Gastroesophageal sphincter (tissue), 4 donors: ENCODE data around the gene IFI6. TPM values are rescaled to one million over a fixed set of nuclear protein-coding genes. Genes with fewer than 3 reads are reported as not detected.
A peak's percentile ranks its signal among the peaks of the same experiment; 100 is the strongest.

ENCODE experiments used
- ATAC-seq: fragments of 150-250 bp; one replicate; pipeline ENCODE4 v1.9.1; 2016; ENCODE audit warnings: mild to moderate bottlenecking, moderate library complexity
- H3K27ac ChIP-seq, 4 donors: fragments of 200-600 bp; sonication (generic) in 3 of 4; 1 replicate in 3 of 4; 2 replicates in 1 of 4; pipeline ENCODE4 v1.5.1; 2016 to 2019
- H3K27me3 ChIP-seq: fragments of 200-600 bp; sonication (generic); one replicate; pipeline ENCODE4 v1.5.1; 2019
- H3K36me3 ChIP-seq, 2 donors: fragments of 200-600 bp; sonication (generic); one replicate each; pipeline ENCODE4 v1.5.1; 2019; ENCODE audit warnings: control low read depth in 1 of 2
- H3K4me1 ChIP-seq, 3 donors: fragments of 200-600 bp; sonication (generic); 1 replicate in 2 of 3; 2 replicates in 1 of 3; pipeline ENCODE4 v1.5.1; 2016 to 2019; ENCODE audit warnings: control low read depth in 2 of 3
- H3K4me3 ChIP-seq, 2 donors: fragments of 200-600 bp; sonication (generic); one replicate each; pipeline ENCODE4 v1.5.1; 2019; ENCODE audit warnings: mild to moderate bottlenecking in 1 of 2, moderate library complexity in 1 of 2
- H3K9me3 ChIP-seq, 3 donors: fragments of 200-600 bp; sonication (generic); one replicate each; pipeline ENCODE4 v1.5.1; 2017 to 2019; ENCODE audit warnings: control low read depth in 2 of 3
- EP300 ChIP-seq: sonication (generic); formaldehyde crosslinking; IDR thresholded peaks from one replicate; pipeline ENCODE4 v1.6.1; 2017; ENCODE audit warnings: antibody characterized with exemption, mild to moderate bottlenecking
- POLR2A ChIP-seq, 2 donors: fragments of 450-650 bp; IDR thresholded peaks; one replicate each; pipeline ENCODE4 v1.6.1; 2017; ENCODE audit warnings: antibody characterized with exemption in 2 of 2, mild to moderate bottlenecking in 2 of 2, moderate library complexity in 1 of 2
- POLR2AphosphoS5 ChIP-seq: sonication (generic); formaldehyde crosslinking; IDR thresholded peaks from one replicate; pipeline ENCODE4 v1.6.1; 2017; ENCODE audit warnings: antibody characterized with exemption
- WGBS, 2 donors: methylation state at CpG; one replicate each; pipeline ENCODE4 v1.1.5; 2018; ENCODE audit warnings: low coverage in 1 of 2; 5-methylcytosine and 5-hydroxymethylcytosine counted together
- total RNA-seq, 4 donors: library from RNA; depleted of rRNA; stranded (reverse); fragments of >200 nt; gene quantifications; one replicate each; pipeline ENCODE4 v1.1.0, GENCODE V29; 2016
- TF ChIP-seq, protein P1 (sequence below), 4 experiments: fragments of 200-600 bp in 2 of 4; fragments of 450-650 bp in 2 of 4; sonication (generic) in 1 of 4; IDR thresholded peaks; one replicate each; pipeline ENCODE4 v1.5.1; 2017 to 2019; ENCODE audit warnings: antibody characterized with exemption in 4 of 4, mild to moderate bottlenecking in 2 of 4, moderate library complexity in 2 of 4

The IFI6 gene
- total RNA-seq, 4 donors from 2014 or later = 28.5 to 98.5 (median 55.1) TPM

DNA sequence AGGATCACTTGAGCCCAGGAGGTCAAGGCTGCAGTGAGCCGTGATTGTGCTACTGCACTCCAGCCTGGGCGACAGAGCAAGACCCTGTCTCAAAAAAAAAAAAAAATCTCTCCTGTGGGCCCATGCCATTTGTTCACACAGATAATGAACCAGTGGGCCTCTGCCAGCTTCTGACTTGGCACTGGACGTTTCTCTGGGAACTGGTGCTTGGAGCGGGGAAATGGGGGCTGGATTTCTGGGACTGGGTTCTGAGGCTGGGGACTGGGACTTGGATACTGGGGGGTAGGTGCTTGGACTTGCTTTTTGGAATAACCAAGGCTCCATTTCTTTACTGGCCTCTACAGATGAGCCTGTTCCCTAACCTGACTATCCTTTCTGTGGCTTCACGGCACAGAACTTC, 9.7 kb downstream of the IFI6 start:
- H3K9me3 ChIP-seq = no peaks in the 10 kb centered on the region
- peaks cover 0 to 26% of the 10 kb centered on the region in 2 donors for H3K36me3 ChIP-seq
- H3K4me3 ChIP-seq = no peak overlapping the region
- peak overlapping the region in 2 of 4 donors; percentile 56 to 63 for H3K27ac ChIP-seq
- no peaks in the 10 kb centered on the region for H3K27me3 ChIP-seq
- TF ChIP-seq EP300 (no peak), POLR2A (IDR thresholded peaks at IDR 0.05) (no peak), POLR2AphosphoS5 (no peak)
- TF ChIP-seq, protein P1, sequence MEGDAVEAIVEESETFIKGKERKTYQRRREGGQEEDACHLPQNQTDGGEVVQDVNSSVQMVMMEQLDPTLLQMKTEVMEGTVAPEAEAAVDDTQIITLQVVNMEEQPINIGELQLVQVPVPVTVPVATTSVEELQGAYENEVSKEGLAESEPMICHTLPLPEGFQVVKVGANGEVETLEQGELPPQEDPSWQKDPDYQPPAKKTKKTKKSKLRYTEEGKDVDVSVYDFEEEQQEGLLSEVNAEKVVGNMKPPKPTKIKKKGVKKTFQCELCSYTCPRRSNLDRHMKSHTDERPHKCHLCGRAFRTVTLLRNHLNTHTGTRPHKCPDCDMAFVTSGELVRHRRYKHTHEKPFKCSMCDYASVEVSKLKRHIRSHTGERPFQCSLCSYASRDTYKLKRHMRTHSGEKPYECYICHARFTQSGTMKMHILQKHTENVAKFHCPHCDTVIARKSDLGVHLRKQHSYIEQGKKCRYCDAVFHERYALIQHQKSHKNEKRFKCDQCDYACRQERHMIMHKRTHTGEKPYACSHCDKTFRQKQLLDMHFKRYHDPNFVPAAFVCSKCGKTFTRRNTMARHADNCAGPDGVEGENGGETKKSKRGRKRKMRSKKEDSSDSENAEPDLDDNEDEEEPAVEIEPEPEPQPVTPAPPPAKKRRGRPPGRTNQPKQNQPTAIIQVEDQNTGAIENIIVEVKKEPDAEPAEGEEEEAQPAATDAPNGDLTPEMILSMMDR (IDR thresholded peaks at IDR 0.05) = no peak
- ATAC-seq = no peak
- 74 to 85% methylated on average over 3 to 4 of the region's 5 CpGs for WGBS, 2 donors
- peaks cover 0 to 38% (median 11%) of the 10 kb centered on the region in 3 donors for H3K4me1 ChIP-seq

DNA sequence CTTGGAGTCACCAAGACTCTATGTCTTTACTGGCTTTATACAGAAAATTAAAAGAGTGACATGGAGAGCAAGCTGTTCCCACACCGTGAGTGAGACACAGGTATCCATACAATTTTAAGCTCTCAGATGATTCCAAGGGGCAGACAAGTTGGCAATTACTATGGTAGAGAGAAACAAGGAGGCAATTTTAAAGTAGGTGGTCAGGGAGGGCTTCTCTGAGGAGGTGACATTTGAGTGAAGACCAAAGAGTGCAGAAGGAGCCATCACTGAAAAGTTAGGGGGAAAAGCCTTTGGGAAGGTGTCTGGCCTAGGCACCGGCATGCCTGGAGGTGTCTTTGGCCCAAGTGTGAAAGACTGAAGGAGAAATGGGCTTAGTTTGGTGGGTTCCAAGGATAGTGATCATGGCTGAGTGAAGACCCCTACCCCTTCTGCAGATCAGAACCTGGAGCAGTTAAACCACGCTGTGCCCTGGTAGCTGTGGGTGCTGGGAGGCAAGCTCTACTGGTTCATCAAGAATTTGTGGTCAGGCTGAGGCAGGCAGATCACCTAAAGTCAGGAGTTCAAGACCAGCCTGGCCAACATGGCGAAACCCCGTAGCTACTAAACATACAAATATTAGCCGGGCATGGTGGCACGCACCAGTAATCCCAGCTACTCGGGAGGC, 10.4 kb downstream of the IFI6 start:
- TF ChIP-seq EP300 = no peak
- TF ChIP-seq, protein P1 (IDR thresholded peaks at IDR 0.05) = no peak
- no peak for TF ChIP-seq POLR2AphosphoS5
- TF ChIP-seq POLR2A (IDR thresholded peaks at IDR 0.05) = no peak
- Histone ChIP-seq H3K27ac (no peak overlapping the region), H3K4me1 (peaks cover 0 to 41% (median 13%) of the 10 kb centered on the region in 3 donors), H3K4me3 (no peak overlapping the region), H3K27me3 (no peaks in the 10 kb centered on the region), H3K36me3 (peaks cover 0 to 19% of the 10 kb centered on the region in 2 donors), H3K9me3 (no peaks in the 10 kb centered on the region)
- ATAC-seq = no peak
- WGBS, 2 donors = 85 to 94% methylated on average over 2 to 3 of the region's 8 CpGs

DNA sequence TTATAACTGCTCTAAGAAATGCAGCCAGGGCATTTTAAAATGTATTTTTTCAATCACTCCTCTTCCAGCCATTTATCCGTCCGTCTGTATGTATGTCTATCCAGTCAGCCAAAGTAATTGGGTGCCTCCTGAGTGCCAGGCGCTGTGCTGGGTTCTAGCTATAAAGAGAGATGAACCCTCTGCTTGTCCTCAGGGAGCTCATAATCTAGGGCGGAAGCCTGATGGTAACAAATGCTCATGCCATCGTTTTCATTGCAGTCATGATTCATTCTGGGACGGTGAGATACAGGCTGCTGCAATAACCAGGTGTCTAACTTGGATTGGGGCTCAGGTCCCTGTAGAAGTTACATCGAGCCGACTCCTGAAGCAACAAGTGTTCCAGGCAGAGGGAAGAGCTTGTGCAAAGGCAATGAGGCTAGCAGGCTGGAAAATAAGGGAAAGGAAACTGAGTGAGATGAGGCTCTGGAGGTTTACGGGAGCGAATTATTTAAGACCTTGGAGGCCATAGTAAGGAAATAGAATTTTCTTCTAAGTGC, 11.6 kb downstream of the IFI6 start:
- Histone ChIP-seq H3K36me3 (peaks cover 0 to 7% of the 10 kb centered on the region in 2 donors), H3K9me3 (no peaks in the 10 kb centered on the region), H3K4me1 (peaks cover 0 to 53% (median 23%) of the 10 kb centered on the region in 3 donors), H3K27ac (peak overlapping the region; percentile 91 to 99 (median 93)), H3K4me3 (peak overlapping the region; percentile 68 to 73), H3K27me3 (no peaks in the 10 kb centered on the region)
- TF ChIP-seq POLR2AphosphoS5 (no peak), EP300 (no peak), POLR2A (IDR thresholded peaks at IDR 0.05) (no peak)
- TF ChIP-seq, protein P1 (IDR thresholded peaks at IDR 0.05) = no peak
- ATAC-seq = no peak
- 58 to 66% methylated on average over 8 of the region's 10 CpGs for WGBS, 2 donors

DNA sequence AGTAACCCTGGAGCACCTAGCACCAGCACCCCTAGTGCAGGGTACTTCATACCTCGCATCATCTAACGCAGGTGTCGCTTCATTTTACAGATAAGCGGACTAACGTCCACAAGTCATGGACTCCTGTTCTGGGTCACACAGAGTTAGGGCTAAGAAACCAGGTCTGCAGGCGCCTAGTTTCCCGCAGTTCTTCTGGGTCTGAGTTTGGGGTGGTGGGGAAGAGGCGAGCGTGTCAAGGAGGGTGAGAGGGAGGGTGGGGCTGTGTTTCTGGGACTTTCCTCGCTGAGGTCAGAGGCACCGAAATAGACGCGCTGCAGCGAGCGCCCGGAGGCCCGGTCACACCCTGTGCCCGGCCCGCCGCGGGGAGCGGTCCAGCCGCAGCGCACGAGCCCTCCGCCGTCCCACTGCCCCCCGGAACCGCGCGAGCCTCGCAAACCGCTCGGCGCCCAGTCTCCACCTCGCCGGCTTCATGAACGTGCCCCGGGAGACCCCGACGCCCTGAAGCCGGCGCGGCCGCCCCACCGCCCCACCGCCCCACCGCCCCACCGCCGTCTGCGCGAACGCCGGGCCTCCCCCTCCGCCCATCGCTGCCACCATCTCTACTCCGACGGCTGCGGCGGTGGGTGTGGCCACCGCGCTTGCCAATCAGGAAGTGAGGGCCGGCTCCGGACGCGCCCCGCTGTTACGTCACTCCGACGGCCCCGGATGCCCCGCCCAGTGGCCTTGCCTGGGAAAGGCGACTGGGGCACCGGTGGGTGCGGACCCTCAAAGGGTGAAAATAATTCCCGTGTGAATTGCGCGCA, 12.3 kb downstream of the IFI6 start:
- Histone ChIP-seq H3K27me3 (no peaks in the 10 kb centered on the region), H3K27ac (peak overlapping the region; percentile 91 to 99 (median 93)), H3K9me3 (no peaks in the 10 kb centered on the region), H3K4me1 (peaks cover 0 to 58% (median 24%) of the 10 kb centered on the region in 3 donors), H3K36me3 (peaks cover 0 to under 1% of the 10 kb centered on the region in 2 donors), H3K4me3 (peak overlapping the region; percentile 68 to 73)
- ATAC-seq = peak; percentile 93
- 0 to 40% methylated on average over 1 to 3 of the region's 78 CpGs for WGBS, 2 donors
- TF ChIP-seq, protein P1 (IDR thresholded peaks at IDR 0.05) = peak in 2 of 4 experiments; percentile 11 to 16
- TF ChIP-seq POLR2AphosphoS5 = peak; percentile 88
- peak in 1 of 2 donors; percentile 28 for TF ChIP-seq POLR2A (IDR thresholded peaks at IDR 0.05)
- TF ChIP-seq EP300 = no peak
